Suprapubic skin (tissue), 3 donors: ENCODE measurements around the gene RALGPS1.

Experiments used
- POLR2A ChIP-seq, 2 donors: fragments of 450-650 bp; IDR thresholded peaks; one replicate each; pipeline ENCODE4 v1.6.1; 2017; ENCODE audit warnings: antibody characterized with exemption in 2 of 2, mild to moderate bottlenecking in 2 of 2, moderate library complexity in 2 of 2
- TF ChIP-seq, protein P1 (sequence below), 2 donors: fragments of 200-600 bp in 1 of 2; fragments of 450-650 bp in 1 of 2; sonication (generic) in 1 of 2; IDR thresholded peaks; one replicate each; pipeline ENCODE4 v1.5.1; 2016 to 2019; ENCODE audit warnings: antibody characterized with exemption in 2 of 2, mild to moderate bottlenecking in 1 of 2, moderate library complexity in 1 of 2

DNA sequence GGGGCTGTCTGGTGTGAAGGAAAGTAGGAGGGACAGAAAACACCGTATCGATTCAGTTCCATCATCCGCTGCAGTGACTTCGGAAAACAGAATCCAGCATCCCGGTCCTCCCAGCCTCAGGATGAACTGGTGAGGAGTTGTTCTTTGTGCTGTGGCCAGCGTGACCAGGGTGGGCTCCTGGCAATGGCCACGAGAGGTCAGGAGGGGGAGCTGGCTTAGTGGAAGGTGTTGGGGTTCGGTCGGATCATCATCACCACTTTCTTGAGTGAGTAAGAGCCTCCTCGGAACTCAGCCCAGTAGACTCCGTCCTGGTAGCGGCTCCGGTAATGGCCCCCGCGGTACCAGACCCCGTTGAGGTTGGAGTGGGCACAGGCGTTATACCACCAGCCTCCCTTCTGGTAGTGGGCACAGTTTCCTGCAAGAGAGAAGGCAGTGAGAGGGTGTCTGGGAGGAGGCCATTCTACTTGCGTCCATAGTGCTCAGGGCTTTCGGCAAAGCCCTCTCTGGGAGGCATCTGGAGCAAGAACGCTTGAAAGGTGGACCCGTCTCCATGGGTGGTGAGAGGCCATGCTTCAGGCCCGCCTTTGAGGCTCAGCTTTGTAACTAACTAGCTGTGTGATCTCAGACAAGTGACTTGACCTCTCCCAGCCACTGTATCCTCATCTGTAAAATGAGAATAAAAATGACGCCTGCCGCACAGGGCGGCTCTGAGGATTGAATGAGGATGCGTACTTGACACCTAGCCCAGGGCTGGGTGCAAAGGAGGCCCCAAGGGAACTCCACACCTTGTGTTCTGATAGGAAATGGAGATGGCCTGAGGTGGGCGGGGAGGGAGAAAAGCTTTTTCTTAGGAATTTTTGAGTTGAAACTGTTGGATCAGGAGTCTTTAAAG is 174.4 kb downstream of the RALGPS1 start:
- no peak for TF ChIP-seq POLR2A (IDR thresholded peaks at IDR 0.05)
- TF ChIP-seq, protein P1, sequence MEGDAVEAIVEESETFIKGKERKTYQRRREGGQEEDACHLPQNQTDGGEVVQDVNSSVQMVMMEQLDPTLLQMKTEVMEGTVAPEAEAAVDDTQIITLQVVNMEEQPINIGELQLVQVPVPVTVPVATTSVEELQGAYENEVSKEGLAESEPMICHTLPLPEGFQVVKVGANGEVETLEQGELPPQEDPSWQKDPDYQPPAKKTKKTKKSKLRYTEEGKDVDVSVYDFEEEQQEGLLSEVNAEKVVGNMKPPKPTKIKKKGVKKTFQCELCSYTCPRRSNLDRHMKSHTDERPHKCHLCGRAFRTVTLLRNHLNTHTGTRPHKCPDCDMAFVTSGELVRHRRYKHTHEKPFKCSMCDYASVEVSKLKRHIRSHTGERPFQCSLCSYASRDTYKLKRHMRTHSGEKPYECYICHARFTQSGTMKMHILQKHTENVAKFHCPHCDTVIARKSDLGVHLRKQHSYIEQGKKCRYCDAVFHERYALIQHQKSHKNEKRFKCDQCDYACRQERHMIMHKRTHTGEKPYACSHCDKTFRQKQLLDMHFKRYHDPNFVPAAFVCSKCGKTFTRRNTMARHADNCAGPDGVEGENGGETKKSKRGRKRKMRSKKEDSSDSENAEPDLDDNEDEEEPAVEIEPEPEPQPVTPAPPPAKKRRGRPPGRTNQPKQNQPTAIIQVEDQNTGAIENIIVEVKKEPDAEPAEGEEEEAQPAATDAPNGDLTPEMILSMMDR (IDR thresholded peaks at IDR 0.05) = no peak
